Uterus (tissue), 2 donors: ENCODE data around the gene ZNF598.
"Not testable (repeated sequence)": the region's sequence is repeated elsewhere in the genome, so short reads cannot be mapped to it uniquely, and the experiment has no call there.

Source experiments
- CTCF ChIP-seq, 4 experiments: fragments of 200-600 bp in 2 of 4; fragments of 450-650 bp in 2 of 4; sonication (generic) in 2 of 4; IDR thresholded peaks; one replicate each; pipeline ENCODE4 v1.5.1; 2016 to 2019; ENCODE audit warnings: antibody characterized with exemption in 4 of 4, mild to moderate bottlenecking in 2 of 4, moderate library complexity in 1 of 4
- POLR2A ChIP-seq, 2 donors: fragments of 450-650 bp; IDR thresholded peaks; one replicate each; pipeline ENCODE4 v1.6.1; 2016; ENCODE audit warnings: antibody characterized with exemption in 2 of 2, mild to moderate bottlenecking in 1 of 2, moderate library complexity in 1 of 2

GRCh38 chr16:1957434-1958142 is 52.0 kb downstream of the ZNF598 start:
- not testable (repeated sequence) for TF ChIP-seq CTCF, POLR2A (IDR thresholded peaks at IDR 0.05)
